CD4-positive, alpha-beta T cell treated with Interleukin-21 for 1 hour (primary cell): ENCODE data around the gene CROCC2.

ENCODE experiments used
- DNase-seq: peaks from one replicate; pipeline ENCODE4 v3.0.0-alpha.2; 2020

The CROCC2 gene

DNA sequence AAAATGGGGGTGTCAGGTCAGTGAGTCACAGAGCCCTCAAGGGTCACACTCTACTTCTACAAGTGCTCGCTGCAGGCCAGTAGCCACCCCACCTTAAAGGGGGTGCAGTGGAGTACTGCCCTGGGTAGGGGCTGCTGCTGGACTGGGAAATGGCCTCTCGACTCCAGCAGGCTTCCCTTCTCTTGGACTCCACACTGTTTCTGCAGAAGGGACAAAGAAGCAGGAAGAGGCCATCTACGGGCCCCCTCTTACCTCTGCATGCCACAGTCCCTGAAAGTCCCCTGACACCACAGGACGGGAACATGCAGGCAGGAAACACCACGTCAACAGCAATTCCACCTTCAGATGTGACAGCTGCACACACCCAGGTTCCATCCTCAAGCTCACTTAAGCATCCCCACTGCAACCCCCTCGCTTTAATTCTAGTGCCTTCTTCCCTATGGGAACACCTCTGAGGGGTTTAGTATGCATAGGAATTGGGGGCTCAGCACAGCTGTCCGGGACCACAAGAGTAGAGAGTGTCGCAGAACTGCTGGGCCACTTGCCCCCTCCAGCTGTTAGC, 114.6 kb downstream of the CROCC2 start:
- DNase-seq: no peak

- DNase-seq: no peak
Observed at GRCh38 chr2:241025639-241026038, 119.5 kb downstream of the CROCC2 start.

DNA sequence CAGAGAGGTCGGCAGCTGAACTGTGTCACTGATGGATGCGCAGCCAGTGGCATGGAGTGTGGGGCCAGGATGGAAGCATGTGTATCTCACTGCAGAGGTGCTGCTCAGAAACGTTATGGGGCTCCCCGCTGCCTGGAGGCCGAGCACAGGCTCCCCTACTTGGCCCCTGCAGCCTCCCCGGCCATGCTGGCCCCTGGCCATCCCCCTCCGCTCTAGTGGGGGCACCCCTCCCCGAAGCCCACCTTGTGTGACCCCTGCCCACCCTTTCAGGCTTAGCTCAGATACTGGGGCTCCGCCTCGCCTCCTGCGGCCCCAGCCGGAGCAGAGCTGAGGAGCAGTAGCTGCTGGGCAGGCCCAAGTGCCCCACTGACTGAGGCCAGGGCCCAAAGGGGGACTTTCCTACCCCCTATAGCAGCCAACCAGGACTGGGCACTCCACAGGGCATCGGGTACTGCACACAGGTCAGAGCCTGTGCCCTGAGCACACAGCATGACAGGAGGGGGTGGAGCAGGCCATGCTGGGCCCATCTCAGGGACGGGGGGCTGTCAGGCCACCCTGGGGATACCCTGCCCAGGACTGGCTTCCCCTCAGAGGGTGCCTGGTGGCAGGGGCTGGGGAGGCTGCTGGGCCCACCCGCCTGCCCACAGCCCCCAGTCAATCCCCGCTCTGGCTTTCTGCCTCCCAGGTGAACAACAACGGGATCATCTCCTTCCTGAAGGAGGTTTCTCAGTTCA, 123.6 kb downstream of the CROCC2 start:
- no peak for DNase-seq

DNA sequence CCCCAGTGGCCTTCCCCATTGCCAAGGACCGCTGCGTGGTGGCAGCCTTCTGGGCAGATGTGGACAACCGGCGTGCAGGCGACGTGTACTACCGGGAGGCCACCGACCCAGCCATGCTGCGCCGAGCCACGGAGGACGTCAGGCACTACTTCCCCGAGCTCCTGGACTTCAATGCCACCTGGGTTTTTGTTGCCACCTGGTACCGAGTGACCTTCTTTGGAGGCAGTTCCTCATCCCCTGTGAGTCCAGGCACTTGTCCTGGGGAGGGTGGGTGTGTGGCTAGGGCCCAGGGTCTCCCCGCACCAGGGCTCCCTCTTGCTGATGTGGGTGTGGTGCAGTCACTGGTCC, 124.2 kb downstream of the CROCC2 start:
- no peak for DNase-seq

- DNase-seq: no peak
Observed at GRCh38 chr2:241030883-241031282, 124.7 kb downstream of the CROCC2 start.

GRCh38 chr2:241031436-241032165, 125.5 kb downstream of the CROCC2 start:
- DNase-seq: no peak

GRCh38 chr2:241033336-241033987, 127.3 kb downstream of the CROCC2 start:
- DNase-seq: no peak

- no peak for DNase-seq
Observed at GRCh38 chr2:241033994-241034393, 127.9 kb downstream of the CROCC2 start.

GRCh38 chr2:241034490-241035141, 128.5 kb downstream of the CROCC2 start:
- DNase-seq: no peak

DNA sequence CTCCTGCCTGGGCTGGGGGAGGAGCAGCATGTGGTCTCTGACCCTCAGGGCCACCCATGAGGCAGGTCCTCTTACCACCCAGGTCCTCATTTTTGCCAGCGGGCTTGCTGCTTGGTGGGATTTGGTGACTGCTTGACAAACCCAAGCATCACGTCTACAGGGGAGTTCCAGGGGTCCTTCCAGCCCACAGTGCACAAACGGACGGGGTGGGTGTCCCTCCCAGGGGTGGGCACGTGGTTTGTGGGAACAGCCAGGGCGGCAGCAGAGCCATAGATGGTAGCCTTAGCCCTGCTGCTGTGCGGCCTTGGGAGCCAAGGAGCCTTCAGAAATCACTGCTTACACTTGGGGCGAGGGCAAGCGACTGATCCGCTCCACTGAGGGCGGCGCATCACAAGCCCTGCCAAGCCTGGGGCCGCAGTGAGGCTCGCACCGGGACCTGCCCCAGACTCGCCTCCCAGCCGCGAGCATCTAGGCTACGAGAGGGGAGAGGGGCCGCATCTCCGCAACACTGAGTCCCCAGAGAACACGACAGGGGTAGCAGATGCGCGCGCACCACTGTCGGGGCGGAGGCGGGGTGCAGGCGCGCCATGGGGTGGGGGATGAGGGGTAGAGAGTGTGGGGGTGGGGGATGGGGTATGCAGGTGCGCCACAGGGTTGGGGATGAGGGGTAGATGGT, 129.1 kb downstream of the CROCC2 start:
- peak; percentile 34 for DNase-seq

- no peak for DNase-seq
Observed at GRCh38 chr2:241035818-241036396, 129.8 kb downstream of the CROCC2 start.

GRCh38 chr2:241036397-241036963, 130.3 kb downstream of the CROCC2 start:
- DNase-seq: peak; percentile 68

- DNase-seq: no peak
Observed at GRCh38 chr2:241036964-241037421, 130.9 kb downstream of the CROCC2 start.

GRCh38 chr2:241037498-241037897, 131.4 kb downstream of the CROCC2 start:
- DNase-seq: no peak

DNA sequence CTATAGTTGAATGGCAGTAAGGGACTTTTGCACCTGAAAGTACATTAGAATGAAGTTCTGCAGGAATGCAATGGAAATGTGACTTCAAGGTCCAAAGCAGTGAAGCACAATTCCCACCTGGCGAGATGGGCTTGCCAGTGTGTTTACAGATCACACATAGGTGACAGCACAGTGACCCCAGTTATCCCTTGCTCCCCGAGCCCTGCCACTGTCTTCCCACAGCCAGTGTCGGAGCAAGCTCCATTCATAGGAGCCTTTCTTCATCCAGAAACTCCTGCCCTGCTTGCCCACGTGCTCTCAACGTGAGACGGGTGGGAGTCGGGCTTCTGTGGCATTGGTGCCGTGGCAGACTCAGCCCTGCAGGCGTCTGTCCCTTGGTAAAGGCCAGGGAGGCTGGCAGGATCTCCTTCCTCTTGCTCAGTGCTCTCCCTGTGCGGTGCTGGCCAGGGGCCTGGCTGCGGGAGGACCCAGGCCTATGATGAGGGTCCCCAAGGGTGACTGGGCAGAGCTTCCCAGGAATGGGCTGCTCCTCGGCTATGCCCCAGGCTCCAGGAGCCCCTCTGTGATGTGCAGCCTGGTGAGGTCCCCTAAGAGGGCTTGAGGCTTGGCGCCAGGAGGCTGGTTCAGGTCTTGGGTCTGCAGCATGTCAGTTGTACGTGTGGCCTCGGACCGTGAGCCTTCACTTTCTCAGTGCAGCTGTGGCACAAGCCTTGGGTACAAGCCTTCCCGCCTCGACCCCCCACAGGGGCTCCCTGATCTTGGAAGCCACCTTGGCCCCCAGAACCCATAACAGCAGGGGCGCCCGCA, 132.4 kb downstream of the CROCC2 start:
- no peak for DNase-seq

GRCh38 chr2:241039416-241039815, 133.3 kb downstream of the CROCC2 start:
- DNase-seq: no peak

DNA sequence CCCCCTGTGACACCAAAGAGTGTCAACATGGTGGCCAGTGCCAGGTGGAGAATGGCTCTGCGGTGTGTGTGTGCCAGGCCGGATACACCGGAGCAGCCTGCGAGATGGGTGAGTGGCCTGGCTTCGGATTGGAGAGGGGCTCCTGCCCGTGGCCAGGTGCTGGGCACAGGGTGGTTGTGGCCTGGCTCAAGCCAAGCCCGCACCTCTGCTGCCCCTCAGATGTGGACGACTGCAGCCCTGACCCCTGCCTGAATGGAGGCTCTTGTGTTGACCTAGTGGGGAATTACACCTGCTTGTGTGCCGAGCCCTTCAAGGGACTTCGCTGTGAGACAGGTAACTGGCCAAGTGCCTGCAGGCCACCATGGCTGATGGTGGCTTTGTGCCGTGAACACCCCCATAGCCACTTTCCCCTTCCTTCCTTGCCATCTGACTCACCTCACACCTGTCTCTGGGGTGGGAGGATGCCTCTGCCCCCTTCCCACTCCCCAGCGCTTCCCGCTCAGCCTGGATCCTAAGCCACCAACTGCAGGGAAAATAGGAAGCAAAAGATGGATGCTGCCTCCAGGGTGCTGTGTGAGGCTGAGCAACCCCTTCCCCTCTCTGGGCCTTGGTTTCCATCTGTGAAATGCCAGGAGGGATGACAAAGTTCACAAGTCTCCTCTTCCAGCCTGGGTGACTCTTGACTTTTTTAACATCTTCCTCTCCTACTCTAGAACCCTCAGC, 134.1 kb downstream of the CROCC2 start:
- DNase-seq: no peak

GRCh38 chr2:241041589-241042158, 135.5 kb downstream of the CROCC2 start:
- peak; percentile 18 for DNase-seq
